Caki2 (cell line): Measurements from ENCODE around the gene LMF2. TPM values are rescaled to one million over a fixed set of nuclear protein-coding genes. Genes with fewer than 3 reads are reported as not detected.
A peak's percentile ranks its signal among the peaks of the same experiment; 100 is the strongest.
"Not testable (repeated sequence)": the region's sequence is repeated elsewhere in the genome, so short reads cannot be mapped to it uniquely, and the experiment has no call there.

Experiments used
- DNase-seq: peaks from one replicate; pipeline ENCODE4 v3.0.0-alpha.2; 2015; ENCODE audit warnings: low read depth
- in situ Hi-C: cut with HindIII; loops from 2 replicates; pipeline ENCODE4 v1.10.0; 2016; ENCODE audit warnings: low sequenced_read_pairs, low pct_unique_long_range_greater_than_20kb, mixed read lengths
- total RNA-seq: library from RNA; depleted of rRNA; stranded (reverse); fragments of >200 nt; shearing (Covaris generic); gene quantifications from 2 replicates; pipeline ENCODE4 v1.2.3, GENCODE V29; 2014; ENCODE audit warnings: low replicate concordance; rRNA removed

Gene LMF2, protein sequence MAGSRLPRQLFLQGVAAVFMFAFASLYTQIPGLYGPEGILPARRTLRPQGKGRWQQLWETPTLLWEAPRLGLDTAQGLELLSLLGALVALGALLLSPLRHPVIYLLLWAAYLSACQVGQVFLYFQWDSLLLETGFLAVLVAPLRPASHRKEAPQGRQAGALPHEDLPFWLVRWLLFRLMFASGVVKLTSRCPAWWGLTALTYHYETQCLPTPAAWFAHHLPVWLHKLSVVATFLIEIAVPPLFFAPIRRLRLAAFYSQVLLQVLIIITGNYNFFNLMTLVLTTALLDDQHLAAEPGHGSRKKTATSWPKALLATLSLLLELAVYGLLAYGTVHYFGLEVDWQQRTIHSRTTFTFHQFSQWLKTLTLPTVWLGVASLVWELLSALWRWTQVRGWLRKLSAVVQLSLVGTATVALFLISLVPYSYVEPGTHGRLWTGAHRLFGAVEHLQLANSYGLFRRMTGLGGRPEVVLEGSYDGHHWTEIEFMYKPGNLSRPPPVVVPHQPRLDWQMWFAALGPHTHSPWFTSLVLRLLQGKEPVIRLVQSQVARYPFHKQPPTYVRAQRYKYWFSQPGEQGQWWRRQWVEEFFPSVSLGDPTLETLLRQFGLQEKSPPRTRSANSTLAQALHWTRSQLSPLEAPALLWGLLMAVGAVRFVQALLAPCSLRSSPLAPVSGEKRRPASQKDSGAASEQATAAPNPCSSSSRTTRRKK
- 112 and 117 TPM in 2 replicates for total RNA-seq

DNA sequence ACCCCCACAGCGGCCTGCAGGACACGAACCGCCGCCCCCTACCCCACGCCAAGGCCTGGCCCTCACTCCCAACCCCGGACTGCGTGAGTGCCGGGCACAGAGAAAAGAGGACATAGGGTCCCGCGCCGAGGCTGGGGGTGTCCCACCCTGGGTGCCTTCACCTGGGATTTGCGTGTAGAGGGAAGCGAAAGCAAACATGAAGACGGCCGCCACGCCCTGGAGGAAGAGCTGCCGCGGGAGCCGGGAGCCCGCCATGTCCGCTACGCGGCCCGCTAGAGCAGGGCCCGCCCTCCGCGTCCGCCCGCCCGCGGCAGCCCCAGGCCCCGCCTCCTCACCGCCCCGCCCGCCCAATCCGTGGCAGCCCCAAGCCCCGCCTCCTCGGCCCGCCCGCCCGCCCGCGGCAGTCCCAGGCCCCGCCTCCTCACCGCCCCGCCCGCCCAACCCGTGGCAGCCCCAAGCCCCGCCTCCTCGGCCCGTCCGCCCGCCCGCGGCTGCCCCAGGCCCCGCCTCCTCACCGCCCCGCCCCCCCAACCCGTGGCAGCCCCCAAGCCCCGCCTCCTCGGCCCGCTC lies at the start of gene LMF2:
Gene LMF2, minus strand, starts transcription at position 282 of the 570 bp plus-strand sequence. Its CDS starts 27 bp downstream, at position 255.
- in situ Hi-C loops, result no loop called here
- DNase-seq, result peak; percentile 58

DNA sequence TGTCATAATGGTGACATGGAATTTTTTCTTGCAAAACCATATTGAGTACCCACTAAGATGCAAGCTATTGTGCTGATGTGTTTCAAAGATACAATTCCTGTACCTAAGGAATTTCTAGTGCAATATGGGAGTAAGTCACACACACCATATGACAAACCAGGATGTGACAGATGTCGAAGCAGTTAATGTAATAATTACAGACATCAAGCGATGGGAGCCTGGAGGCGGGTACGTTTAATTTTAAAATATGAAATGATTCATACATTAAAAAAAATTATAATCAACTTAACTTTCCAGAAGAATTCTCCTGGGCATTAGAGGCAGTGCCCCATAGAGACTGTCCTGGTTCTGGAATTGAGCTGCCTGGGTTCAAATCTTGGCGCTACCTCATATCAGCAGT lies 49.2 kb upstream of the LMF2 start:
- DNase-seq, result no peak
- in situ Hi-C loops, result no loop called here

DNA sequence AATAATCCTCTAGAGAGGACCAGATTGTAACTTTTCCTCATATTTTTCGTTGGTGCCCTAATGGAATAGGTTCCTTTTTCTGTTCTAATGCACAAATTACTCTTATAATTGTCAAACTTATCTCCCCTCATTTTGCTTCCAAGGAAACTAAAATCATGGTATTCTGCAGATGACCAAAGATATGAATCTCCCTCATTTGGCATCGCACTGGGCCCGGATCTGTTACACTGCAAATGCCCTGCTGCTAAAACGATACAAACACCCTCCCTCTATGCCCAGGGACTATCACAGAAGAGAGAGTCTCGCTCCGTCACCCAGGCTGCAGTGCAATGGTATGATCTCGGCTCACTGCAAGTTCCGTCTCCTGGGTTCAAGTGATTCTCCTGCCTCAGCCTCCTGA lies 45.8 kb upstream of the LMF2 start:
- in situ Hi-C loops, result no loop called here
- no peak for DNase-seq

DNA sequence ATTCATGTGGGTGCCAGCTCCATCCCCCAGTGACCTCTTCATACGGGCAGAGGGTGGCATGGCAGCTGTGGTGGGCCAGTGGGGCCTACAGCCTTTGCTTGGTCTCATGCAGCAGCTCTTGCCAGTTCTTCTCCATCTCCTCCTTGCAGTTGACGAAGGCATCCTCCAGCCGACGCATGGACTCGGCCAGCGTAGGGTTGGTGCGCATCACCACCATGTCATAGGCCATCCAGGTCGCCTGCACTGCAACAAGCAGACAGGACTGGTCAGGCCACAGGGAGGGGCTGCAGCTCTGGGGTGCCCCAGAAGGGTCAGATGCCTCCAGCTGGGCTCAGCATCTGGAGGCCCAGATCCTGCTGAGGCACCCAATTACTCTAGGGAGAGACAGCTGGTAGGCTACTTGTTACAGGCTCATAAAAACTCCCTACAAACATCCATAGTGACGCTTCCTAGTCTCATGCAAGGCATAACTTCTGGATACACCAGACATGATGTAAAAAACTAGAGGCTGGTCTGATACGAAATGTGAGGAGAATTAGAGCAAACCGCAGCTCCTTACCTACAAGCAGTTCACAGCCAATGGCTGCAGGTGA lies 43.8 kb upstream of the LMF2 start:
- in situ Hi-C loops, result no loop called here

DNA sequence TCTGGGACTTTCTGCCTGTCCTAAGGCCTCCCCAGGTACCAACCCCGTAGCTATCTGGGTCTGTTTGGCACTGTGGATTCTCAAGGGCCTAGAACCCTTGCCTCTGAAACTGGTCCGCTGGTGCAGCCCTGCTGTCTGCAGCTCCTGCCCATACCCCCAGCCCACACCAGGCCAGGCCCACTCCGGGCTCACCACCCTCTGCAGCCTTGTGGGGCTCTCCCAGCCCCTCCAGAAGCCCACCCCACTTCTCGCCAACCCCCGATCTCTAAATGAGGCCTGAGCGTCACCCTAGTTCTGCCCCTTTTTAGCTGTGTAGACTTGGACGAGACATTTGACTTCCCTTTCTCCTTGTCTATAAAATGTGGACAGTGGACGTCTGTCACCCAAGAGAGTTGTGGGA lies 42.9 kb upstream of the LMF2 start:
- no peak for DNase-seq
- in situ Hi-C loops, result no loop called here

More for the DNA sequence above, 43.8 kb upstream of the LMF2 start:
- DNase-seq, result no peak

DNA sequence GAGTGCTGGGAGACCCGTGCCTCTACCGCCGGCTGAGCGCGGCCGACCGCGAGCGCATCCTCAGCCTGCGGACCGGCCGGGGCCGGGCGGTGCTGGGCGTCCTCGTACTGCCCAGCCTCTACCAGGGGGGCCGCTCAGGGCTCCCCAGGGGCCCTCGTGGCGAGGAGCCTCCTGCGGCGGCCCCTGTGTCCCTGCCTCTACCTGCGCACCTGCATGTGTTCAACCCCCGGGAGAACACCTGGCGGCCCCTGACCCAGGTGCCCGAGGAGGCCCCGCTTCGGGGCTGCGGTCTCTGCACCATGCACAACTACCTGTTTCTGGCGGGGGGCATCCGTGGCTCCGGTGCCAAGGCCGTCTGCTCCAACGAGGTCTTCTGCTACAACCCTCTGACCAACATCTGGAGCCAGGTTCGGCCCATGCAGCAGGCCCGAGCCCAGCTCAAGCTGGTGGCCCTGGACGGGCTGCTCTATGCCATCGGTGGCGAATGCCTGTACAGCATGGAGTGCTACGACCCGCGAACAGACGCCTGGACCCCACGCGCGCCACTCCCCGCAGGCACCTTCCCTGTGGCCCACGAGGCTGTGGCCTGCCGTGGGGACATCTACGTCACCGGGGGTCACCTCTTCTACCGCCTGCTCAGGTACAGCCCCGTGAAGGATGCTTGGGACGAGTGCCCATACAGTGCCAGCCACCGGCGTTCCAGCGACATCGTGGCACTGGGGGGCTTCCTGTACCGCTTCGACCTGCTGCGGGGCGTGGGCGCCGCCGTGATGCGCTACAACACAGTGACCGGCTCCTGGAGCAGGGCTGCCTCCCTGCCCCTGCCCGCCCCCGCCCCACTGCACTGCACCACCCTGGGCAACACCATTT lies 41.7 kb upstream of the LMF2 start:
- in situ Hi-C loops, result no loop called here
- DNase-seq, result no peak

DNA sequence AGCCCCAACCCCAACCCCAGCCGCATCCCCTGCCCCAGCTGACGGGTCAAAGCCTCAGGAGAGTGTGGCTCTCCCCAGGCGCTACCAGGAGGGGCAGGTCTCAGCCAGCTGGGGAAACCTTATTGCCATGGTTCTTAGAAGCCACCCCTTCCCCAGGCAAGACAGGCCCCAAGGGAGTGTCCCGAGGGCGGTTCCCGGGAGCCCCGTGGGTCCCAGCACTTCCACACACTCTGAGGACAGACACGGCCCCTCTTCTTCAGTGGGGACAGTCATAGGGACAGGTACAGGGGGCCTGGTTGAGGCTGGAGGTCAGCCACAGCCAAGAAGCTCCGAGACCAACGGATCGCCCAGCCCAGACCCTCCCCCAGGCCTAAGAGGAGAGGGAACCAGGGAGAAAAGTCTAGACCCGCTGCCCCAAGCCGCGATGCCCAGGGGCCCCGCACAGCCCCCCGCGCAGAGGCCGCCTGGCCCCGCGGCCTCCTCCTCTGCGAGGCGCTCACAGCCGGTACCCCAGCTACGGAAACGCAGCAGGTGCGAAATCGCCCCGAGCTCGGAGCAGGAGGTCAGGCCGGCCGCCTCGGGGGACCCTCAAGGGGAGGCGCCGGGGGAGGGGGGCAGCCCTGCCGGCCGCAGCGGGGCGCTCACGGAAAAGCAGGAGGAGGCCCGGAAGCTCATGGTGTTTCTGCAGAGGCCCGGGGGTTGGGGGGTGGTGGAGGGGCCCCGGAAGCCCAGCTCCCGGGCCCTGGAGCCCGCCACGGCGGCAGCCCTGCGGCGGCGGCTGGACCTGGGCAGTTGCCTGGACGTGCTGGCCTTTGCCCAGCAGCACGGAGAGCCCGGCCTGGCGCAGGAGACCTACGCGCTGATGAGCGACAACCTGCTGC lies 40.8 kb upstream of the LMF2 start:
- no peak for DNase-seq

DNA sequence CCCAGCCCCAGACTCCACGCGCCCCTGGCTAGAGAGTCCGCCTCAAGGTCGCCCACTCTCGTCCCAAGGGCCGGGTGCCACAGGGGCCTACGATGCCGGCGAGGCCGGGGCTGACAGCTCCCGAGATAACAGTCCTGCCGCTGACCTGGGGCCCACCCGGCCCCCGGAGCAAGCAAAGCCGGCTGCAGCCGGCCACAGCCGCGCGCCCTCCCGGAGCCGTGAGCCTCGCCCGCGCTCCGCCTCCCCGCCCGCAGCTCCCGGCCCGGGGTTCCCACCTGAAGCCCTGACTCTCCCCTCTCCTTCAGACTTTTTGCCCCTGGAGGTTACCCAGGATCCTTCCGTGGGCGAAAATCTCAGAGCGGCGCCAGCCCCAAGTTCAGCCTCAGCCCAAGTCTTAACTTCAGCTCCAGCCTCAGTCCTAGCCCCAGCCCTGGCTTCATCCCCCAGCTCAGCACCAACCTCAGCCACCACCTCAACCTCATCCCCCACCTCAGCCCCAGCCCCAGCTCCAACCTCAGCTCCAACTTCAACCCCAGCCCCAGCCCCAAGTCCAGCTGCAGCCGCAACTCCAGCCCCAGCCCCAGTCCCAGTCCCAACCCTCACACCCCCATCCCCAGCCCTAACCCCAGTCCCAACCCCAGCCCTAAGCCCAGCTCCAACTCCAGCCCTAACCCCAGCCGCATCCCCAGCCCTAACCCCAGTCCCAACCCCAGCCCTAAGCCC lies 39.9 kb upstream of the LMF2 start:
- in situ Hi-C loops, result no loop called here
- no peak for DNase-seq

More for the DNA sequence above, 40.8 kb upstream of the LMF2 start:
- in situ Hi-C loops, result no loop called here

DNA sequence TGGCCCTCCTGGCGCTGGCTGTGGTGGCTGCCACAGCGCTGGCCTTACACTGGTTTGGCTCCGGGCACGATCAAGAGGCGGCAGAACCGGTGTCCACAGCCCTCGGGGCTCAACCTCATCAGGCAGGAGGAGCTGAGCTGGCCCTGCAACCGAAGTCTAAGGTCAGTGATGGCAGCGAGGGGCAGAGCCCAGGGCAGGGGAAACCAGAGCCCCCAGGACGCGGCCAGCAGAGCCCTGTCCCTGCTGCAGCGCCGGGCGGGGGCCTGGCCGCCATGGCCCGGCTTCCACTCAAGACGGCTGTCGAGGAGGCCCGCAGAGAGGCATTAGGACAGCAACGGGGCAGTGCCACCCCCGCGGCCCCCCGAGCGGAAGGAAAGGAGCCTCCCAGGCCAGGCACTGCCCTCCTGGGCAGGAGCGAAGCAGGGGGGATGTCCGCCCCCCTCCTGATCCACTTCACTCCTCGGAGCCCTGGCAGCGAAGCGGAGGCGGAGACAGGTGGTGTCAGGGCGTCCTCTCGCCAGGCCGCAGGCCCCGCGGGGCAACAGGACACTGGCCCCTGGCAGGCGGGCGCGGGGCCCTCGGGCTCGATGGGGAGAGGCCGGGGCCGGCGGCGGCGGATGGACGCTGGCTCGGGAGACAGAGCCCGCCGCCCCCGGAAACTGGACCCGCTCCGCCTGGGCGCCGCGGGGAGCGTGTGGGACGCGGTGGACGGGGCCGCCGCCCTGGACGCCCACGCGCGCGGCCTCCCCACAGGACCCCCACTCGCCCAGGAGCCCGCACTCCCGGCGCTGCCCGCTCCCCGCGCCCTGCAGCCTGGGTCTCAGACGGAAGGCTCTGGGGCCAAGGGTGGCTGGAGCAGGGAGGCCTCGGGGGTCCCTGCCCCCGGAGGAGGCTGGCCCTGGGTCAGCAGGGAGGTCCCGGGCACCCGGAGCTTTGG lies 39.1 kb upstream of the LMF2 start:
- in situ Hi-C loops, result no loop called here
- no peak for DNase-seq

DNA sequence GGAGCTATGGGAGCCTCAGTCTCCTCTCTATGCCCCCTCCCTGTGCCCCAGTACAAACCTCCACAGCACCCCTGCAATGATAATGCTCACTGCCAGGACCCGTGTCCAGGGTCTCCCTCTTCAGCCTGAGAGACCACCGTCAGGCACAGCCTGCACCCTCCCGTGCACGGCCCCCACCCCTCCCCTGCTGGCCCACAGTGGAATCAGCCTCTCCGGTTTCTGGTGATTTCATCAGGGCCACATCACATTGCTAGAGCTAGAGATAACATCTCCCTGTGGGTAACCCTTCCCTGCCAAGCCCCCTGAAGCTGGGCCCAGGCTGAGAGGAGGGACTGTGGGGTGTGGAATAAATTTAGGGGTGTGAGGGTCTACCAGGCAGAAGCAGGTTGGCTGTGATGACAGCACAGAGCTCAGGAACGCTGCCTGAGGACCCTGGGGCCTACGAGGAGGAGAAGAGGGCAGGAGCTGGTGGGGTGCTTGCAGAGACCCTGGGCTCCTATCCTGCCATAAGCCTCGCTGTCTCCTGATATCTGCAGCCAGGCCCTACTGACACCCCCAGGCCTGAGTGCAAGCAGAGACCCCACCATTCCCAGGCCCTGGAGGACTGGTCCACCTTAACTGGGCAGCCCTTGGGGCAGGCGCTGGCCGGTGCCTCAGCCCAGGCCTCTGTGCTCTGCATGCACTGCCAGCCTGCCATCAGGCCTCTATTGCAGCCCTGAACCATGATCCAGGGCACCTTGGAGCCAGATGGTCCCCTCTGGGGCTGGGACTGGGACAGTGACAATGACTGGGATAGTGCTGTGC lies 38.2 kb upstream of the LMF2 start, which contains the start of gene KLHDC7B:
Gene KLHDC7B, plus strand, starts transcription at position 378 of the 804 bp plus-strand sequence. Its CDS starts 345 bp downstream, at position 723.
- no peak for DNase-seq
- in situ Hi-C loops, result no loop called here

DNA sequence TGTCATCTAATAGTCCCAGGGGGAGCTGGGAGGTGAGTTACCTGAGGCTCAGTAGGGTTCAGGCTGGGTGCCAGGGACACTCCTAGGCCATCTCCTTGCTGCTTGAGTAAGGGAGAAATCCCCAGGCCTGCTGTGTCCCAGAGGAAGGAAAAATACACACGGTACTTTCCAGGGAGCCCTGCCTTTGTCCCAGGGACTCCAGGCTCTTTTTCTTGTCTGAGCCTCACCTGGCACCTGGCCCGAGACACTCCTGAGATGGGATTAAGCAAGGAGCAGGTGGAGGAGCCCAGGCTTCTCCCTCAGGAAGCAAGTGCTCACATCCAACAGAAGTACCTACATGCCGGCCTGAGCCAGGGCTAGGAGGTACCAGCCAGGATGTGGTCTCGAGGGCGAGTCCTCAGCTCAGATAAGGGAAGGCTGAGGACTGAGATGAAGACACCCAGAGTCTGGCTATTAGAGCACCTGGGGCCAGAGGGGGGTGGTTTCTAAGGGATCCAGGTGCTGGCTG lies 37.3 kb upstream of the LMF2 start:
- in situ Hi-C loops, result no loop called here
- no peak for DNase-seq

DNA sequence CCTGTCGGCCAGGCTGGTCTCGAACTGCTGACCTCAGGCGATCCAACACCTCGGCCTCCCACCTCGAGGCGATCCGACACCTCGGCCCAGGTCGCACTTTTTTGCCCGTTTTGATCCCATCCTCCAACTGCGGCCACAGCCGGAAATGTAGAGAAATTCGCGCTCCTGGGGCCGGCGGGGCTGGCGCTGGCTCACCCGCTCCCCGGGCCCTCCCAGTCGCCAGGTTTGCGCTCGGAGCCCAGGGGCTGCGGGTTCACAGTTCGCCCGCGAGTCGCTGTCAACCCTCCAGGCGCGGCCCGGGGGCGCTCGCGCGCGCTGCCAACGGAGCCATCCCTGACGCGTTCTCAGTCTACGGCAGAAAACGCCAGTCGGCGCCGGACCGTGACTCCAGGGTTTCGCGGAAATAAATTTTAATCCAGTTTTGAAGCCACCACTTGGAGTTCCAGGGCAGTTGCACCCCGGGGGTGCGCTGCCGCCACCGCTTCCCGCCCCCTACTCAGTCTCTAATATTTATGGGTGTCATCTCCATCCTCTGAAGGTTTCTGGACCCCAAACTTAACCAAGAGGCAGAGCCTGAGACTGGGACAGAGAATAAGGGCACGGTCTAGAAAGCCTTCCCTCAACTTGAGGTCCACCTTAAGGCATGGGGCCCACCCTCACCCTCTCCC lies 36.7 kb upstream of the LMF2 start:
- DNase-seq, result peak; percentile 83
- in situ Hi-C loops, result no loop called here

DNA sequence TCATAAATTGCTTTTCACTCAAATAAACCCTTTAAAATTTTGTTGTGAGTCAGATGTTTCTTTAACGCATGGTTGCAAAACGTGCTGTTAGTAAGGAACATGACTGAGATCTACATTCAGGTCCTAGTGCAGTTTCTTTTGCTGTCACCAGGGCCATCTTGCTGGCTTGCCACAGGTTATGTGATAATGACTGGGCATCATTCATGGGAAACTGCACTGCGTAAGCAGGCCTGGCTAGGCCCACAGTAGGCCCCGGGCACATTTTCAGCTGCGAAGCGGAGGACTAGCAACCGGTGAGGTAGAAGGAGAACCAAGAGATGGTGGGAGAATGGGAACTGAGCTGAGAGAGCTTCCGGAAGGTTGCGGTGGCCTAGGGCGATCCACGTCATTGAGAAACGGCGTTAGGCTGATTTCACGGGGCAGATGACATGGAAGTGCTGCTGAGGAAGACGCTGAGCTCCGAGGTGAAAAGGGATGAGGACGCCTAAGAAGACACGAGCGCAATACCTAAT lies 35.0 kb upstream of the LMF2 start:
- peak; percentile 42 for DNase-seq
- in situ Hi-C loops, result no loop called here

DNA sequence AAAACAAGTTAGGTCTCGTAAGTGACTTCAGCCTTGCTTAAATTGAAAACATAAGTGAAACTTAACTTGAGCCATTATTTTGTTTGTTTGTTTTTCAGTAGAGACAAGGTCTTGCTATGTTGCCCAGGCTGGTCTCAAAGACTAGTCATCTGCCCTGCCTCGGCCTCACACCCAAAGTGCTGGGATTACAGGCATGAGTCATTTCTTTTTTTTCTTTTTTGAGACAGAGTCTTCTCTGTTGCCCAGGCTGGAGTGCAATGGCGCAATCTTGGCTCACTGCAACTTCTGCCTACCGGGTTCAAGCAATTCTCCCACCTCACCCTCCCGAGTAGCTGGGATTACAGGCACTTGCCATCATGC lies 34.1 kb upstream of the LMF2 start:
- peak; percentile 61 for DNase-seq
- in situ Hi-C loops, result not testable (repeated sequence)
